DMS79 treated with DMSO at 0.1 percent for 48 hours (cell line): ENCODE results near the gene STARD9.
"Not testable (repeated sequence)": the region's sequence is repeated elsewhere in the genome, so short reads cannot be mapped to it uniquely, and the experiment has no call there.

Source experiments
- DNase-seq: peaks from one replicate; lab custom pipeline; 2025; lab: John Stamatoyannopoulos, UW

STARD9 gene

DNA sequence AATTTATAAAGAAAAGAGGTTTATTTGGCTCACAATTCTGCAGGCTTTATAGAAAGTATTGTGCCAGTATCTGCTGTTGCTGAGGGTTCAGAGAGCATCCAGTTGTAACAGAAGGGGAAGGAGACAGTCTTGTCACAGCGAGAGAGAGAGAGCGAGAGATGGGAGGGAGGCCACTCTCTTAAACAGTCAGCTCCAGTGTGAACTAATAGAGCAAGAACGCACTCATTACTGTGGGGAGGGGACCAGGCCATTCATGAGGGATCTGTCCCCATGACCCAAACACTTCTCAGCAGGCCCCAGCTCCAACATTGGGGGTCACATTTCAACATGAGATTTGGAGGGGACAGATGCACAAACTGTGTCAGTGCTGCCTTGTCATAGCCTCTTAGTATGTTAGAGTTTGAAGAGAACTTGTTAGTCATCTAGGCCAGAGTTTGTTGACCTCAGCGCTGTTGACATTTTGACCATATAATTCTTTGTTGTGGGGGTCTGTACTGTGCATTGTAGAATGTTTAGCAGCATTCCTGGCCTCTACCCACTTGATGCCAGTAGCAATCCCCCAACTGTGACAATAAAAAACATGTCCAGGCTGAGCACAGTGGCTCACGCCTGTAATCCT lies 15.3 kb downstream of the STARD9 start:
- DNase-seq, result no peak

GRCh38 chr15:42591238-42591934 lies 16.0 kb downstream of the STARD9 start:
- no peak for DNase-seq

- DNase-seq, result no peak
Observed at GRCh38 chr15:42592716-42593115, 17.3 kb downstream of the STARD9 start.

DNA sequence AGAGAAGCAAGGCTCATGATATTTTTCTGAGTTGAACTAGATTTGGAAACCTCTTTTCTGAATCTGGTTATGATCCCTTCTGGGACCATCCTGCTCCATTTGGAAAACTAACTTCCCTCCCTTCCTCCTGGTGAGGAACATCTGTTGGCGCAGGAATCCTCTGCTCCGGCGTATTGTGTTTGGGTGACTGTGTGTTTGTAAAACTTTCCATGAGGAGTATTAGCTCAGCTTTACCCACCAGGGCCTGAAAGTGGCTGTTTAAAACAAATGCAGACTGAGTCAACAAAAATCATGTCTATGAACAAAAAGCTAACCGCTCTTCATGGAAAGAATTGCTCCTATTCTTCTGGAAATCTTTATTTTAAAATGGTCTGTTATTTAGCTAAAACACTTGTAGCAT lies 17.7 kb downstream of the STARD9 start:
- DNase-seq, result no peak

DNA sequence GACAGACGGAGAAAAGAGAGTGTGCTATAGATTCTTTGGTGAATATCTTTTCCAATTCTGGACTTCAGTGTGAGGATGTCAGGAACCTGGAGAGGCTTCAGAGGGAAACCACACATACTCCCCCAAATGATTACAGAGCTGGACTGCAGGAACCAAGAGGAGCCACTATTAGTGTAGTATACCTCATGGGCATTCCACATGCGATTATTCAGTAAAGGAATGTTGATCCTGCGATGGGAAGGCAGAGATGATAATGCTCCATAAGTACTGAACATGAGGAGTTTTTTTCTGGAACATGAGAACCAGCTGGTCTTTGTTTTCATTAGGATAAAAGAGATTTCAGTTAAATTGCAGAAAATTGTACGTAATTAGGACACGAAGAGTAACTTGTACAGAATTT lies 18.7 kb downstream of the STARD9 start:
- no peak for DNase-seq

- no peak for DNase-seq
Observed at GRCh38 chr15:42595626-42596240, 20.3 kb downstream of the STARD9 start.

DNA sequence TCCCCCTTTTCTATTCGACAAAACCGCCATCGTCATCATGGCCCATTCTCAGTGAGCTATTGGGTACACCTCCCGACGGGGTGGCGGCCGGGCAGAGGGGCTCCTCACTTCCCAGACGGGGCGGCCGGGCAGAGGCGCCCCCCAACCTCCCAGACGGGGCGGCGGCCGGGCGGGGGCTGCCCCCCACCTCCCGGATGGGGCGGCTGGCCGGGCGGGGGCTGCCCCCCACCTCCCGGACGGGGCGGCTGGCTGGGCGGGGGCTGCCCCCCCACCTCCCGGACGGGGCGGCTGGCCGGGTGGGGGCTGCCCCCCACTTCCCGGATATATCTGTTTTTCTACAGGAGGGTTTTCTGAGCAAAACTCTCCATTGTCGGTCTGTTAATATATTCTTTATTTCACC lies 25.9 kb downstream of the STARD9 start:
- not testable (repeated sequence) for DNase-seq

GRCh38 chr15:42602501-42602900 lies 27.1 kb downstream of the STARD9 start:
- no peak for DNase-seq

GRCh38 chr15:42603978-42604377 lies 28.6 kb downstream of the STARD9 start:
- no peak for DNase-seq

DNA sequence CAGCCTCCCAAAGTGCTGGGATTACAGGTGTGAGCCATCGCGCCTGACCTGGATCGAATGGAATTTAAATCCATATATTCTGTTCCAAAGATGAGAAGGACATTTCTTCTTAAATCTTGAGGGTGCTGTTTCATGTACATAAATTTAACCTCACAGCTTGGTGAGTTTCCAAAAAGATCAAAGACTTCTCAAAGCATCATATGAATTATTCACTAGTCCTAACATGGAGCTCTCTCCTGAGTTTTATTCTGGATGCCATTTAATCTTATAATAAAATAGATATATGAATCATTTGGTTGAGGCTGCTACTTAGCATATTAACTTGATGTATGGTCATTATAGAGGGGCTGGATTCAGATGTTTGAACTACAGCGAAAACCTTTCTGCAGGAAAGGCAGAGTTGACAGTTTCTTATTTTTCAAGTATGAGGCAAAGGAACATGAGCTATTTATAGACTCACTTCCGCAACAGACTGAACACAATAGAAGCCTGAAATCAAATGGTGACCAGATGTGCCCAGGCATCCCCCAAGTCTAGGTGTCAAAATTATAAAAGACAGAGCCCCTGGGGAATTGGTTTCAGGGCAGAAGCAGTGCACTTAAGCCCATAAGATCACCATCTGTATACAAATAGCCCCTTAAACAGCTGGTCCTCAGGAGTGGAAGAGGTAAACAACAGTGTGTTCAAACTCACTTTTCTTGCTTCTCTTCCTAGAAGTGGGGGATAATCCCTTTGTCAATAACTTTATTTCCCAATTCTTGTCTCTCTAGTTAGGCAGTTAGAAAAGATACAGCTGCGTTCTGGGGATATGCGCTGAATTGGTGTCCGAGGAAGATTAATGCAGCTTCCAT lies 29.7 kb downstream of the STARD9 start:
- no peak for DNase-seq

- DNase-seq, result no peak
Observed at GRCh38 chr15:42605796-42606195, 30.4 kb downstream of the STARD9 start.

- no peak for DNase-seq
Observed at GRCh38 chr15:42608110-42608531, 32.7 kb downstream of the STARD9 start.

DNA sequence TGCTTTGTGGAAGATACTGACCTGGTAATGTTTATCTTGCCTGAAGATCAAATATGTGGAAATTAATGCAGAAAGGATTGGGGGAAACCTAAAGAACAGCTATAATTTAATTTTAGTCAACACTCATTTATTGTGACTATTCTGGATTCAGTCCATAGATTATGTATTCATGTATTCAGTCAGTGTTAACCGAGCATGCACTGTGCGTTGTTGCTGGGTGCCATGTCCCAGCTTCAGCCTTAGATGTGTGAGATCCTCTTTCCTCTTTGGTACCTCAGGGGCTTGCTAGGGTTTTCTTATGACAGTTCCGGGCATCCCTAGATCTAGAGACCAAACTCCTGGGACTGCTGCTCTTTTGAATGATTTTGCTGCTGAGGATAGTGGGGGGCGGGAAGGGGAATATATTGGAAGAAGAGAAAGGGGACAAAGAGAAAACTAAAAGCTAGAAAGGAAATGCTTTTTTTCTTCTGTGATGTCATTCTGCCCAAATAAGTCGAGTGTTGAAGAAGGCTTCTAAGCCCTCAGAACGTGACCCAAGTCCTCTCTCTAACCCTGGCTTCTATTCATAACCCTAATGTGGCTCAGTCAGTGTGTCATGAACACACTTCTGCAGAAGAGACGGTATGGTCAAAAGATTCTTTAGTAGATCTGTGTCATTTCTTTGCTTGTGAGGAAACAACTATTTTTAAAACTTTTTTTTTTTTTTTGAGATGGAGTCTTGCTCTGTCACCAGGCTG lies 33.5 kb downstream of the STARD9 start:
- DNase-seq, result no peak

DNA sequence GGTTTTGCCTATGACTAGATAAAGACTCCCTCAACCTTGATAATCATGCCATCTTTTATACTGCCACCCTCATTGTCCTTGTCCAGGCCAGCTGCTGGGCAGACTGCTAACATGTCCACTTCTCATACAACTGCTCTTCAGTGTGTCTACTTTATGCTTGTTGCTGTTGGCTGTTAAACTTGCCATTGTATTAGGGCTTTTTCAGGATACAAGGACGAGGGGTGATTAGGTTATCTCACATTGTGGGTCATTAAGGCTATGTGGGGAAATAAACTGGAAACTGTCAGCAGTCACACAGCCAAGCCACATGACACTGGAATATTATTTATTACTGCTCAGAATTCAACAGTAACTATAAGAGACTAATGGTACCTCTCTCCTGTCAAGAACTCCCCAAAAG lies 36.1 kb downstream of the STARD9 start:
- no peak for DNase-seq

DNA sequence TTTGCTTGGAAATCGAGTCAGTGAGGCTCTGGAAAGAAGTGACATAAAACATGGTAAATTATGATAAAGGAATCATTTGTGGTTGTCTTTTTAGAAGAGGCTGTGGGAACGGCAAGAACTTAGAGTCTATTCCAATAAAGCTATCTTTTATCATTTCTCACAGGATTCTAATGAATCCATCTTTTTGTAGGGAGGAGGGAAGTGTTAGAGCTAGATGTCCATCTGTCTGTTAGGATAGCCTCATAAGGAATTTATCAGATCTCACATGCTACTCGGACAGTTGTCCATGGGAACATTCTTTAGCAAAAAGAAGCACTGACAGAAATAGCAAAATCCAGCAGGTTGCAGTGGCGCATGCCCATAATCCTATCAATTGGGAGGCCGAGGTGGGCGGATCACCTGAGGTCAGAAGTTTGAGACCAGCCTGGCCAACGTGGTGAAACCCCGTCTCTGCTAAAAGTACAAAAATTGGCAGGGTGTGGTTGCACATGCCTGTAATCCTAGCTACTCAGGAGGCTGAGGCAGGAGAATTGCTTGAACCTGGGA lies 37.0 kb downstream of the STARD9 start:
- no peak for DNase-seq

DNA sequence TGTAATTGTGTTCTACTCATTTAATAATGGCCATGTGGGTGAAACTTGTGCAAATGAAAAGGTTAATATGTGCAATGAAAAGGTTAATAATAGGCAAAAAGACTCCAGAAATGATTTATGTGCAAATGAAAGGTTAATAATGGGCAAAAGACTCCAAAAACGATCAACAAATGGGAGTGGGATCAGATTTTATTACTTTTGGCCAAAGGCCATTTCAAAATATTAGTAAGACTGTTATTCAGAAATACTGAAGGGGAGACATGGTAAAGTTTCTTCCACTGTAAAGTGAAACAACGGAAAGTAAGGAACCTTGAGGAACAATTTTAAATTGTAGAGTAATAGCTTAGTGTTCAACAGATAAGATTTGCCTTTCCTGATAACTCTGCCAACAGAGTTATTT lies 40.7 kb downstream of the STARD9 start:
- no peak for DNase-seq

GRCh38 chr15:42619656-42620371 lies 44.4 kb downstream of the STARD9 start:
- no peak for DNase-seq

GRCh38 chr15:42621386-42621785 lies 46.0 kb downstream of the STARD9 start:
- no peak for DNase-seq

- no peak for DNase-seq
Observed at GRCh38 chr15:42621996-42622925, 46.9 kb downstream of the STARD9 start.

GRCh38 chr15:42623951-42624350 lies 48.5 kb downstream of the STARD9 start:
- no peak for DNase-seq
